Neural cell (in vitro differentiated cells): ENCODE results near the gene FOSL1.

Experiments
- EZH2 ChIP-seq: fragments of 200-600, 300-800 bp; shearing (Covaris generic), sonication (generic); IDR thresholded peaks from 2 replicates; pipeline ENCODE4 v1.6.1; 2014; ENCODE audit warnings: antibody characterized with exemption, low read length, borderline replicate concordance, mild to moderate bottlenecking; ENCODE audit not compliant: insufficient read depth, poor library complexity, severe bottlenecking
- RAD21 ChIP-seq: fragments of 450-650 bp; conservative IDR thresholded peaks from 2 replicates; pipeline ENCODE4 v1.6.1; 2014; ENCODE audit warnings: antibody characterized with exemption, mild to moderate bottlenecking, moderate library complexity
- TF ChIP-seq, protein P1 (sequence below): IDR thresholded peaks from 2 replicates; pipeline ENCODE4 v1.6.1; 2012; ENCODE audit warnings: borderline replicate concordance
- TF ChIP-seq, protein P2 (sequence below): fragments of 450-650 bp; IDR thresholded peaks from 2 replicates; pipeline ENCODE4 v1.5.1; 2014; ENCODE audit warnings: antibody characterized with exemption, mild to moderate bottlenecking, moderate library complexity; ENCODE audit not compliant: poor library complexity, severe bottlenecking

DNA sequence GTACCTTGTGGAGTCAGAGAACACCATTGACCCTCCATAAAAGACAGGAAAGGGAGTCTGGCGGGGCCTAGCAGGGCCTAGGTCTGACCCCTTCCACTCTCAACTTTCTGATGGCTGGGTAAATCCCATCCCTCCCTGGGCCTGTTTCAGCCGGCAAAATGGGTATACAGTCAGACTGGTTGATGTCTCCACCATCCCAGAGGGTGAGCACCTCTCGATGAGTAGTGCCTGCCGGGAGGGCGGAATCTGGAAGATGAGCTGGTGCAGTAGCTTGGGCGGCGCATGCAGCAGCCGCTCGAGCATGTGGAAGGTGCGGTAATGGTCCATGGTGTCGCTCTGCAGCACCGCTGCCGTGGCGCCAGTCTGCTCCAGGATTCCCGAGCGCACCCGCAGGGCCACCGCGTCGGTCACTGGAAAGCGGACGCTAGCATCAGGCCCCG is 12.4 kb downstream of the FOSL1 start:
- no peak for TF ChIP-seq EZH2
- TF ChIP-seq RAD21 = no peak
- TF ChIP-seq, protein P1, sequence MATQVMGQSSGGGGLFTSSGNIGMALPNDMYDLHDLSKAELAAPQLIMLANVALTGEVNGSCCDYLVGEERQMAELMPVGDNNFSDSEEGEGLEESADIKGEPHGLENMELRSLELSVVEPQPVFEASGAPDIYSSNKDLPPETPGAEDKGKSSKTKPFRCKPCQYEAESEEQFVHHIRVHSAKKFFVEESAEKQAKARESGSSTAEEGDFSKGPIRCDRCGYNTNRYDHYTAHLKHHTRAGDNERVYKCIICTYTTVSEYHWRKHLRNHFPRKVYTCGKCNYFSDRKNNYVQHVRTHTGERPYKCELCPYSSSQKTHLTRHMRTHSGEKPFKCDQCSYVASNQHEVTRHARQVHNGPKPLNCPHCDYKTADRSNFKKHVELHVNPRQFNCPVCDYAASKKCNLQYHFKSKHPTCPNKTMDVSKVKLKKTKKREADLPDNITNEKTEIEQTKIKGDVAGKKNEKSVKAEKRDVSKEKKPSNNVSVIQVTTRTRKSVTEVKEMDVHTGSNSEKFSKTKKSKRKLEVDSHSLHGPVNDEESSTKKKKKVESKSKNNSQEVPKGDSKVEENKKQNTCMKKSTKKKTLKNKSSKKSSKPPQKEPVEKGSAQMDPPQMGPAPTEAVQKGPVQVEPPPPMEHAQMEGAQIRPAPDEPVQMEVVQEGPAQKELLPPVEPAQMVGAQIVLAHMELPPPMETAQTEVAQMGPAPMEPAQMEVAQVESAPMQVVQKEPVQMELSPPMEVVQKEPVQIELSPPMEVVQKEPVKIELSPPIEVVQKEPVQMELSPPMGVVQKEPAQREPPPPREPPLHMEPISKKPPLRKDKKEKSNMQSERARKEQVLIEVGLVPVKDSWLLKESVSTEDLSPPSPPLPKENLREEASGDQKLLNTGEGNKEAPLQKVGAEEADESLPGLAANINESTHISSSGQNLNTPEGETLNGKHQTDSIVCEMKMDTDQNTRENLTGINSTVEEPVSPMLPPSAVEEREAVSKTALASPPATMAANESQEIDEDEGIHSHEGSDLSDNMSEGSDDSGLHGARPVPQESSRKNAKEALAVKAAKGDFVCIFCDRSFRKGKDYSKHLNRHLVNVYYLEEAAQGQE = no peak
- TF ChIP-seq, protein P2, sequence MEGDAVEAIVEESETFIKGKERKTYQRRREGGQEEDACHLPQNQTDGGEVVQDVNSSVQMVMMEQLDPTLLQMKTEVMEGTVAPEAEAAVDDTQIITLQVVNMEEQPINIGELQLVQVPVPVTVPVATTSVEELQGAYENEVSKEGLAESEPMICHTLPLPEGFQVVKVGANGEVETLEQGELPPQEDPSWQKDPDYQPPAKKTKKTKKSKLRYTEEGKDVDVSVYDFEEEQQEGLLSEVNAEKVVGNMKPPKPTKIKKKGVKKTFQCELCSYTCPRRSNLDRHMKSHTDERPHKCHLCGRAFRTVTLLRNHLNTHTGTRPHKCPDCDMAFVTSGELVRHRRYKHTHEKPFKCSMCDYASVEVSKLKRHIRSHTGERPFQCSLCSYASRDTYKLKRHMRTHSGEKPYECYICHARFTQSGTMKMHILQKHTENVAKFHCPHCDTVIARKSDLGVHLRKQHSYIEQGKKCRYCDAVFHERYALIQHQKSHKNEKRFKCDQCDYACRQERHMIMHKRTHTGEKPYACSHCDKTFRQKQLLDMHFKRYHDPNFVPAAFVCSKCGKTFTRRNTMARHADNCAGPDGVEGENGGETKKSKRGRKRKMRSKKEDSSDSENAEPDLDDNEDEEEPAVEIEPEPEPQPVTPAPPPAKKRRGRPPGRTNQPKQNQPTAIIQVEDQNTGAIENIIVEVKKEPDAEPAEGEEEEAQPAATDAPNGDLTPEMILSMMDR = no peak
